Endothelial cell (in vitro differentiated cells): ENCODE results near the gene RNF220. TPM values are rescaled to one million over a fixed set of nuclear protein-coding genes. Genes with fewer than 3 reads are reported as not detected.

Experiments used
- DNase-seq: peaks from one replicate; pipeline ENCODE4 v3.0.0; 2021; ENCODE audit warnings: low spot score
- H3K27ac Mint-ChIP-seq: one replicate; pipeline ENCODE4 v1.8.0; 2021; ENCODE audit warnings: mixed read lengths, inconsistent platforms; ENCODE audit not compliant: unreplicated experiment
- H3K27me3 Mint-ChIP-seq: one replicate; pipeline ENCODE4 v1.8.0; 2021; ENCODE audit warnings: mild to moderate bottlenecking, moderate library complexity, mixed read lengths, inconsistent platforms; ENCODE audit not compliant: unreplicated experiment
- H3K36me3 Mint-ChIP-seq: one replicate; pipeline ENCODE4 v1.8.0; 2021; ENCODE audit warnings: mild to moderate bottlenecking, low read depth, mixed read lengths, inconsistent platforms; ENCODE audit not compliant: unreplicated experiment
- H3K4me1 Mint-ChIP-seq: one replicate; pipeline ENCODE4 v1.8.0; 2021; ENCODE audit warnings: mild to moderate bottlenecking, mixed read lengths, inconsistent platforms; ENCODE audit not compliant: unreplicated experiment
- H3K4me3 Mint-ChIP-seq: one replicate; pipeline ENCODE4 v1.8.0; 2021; ENCODE audit warnings: mild to moderate bottlenecking, mixed read lengths, inconsistent platforms; ENCODE audit not compliant: unreplicated experiment
- H3K9me3 Mint-ChIP-seq: one replicate; pipeline ENCODE4 v1.8.0; 2021; ENCODE audit warnings: mixed read lengths, inconsistent platforms; ENCODE audit not compliant: unreplicated experiment
- CTCF ChIP-seq: fragments of 200-600 bp; sonication (generic); IDR thresholded peaks from one replicate; pipeline ENCODE4 v1.5.0; 2021; ENCODE audit warnings: antibody characterized with exemption; ENCODE audit not compliant: unreplicated experiment
- total RNA-seq: library from RNA; stranded (reverse); fragmentation: NEBNext Ultra II Directional; extraction: Animal tissue kit (Norgen Biotek cat#: 25700); gene quantifications from one replicate; pipeline ENCODE4 v1.2.1, GENCODE V29; 2021; ENCODE audit not compliant: unreplicated experiment

RNF220 gene
- total RNA-seq, 1 donor from 2014 or later = 87.5 TPM

DNA sequence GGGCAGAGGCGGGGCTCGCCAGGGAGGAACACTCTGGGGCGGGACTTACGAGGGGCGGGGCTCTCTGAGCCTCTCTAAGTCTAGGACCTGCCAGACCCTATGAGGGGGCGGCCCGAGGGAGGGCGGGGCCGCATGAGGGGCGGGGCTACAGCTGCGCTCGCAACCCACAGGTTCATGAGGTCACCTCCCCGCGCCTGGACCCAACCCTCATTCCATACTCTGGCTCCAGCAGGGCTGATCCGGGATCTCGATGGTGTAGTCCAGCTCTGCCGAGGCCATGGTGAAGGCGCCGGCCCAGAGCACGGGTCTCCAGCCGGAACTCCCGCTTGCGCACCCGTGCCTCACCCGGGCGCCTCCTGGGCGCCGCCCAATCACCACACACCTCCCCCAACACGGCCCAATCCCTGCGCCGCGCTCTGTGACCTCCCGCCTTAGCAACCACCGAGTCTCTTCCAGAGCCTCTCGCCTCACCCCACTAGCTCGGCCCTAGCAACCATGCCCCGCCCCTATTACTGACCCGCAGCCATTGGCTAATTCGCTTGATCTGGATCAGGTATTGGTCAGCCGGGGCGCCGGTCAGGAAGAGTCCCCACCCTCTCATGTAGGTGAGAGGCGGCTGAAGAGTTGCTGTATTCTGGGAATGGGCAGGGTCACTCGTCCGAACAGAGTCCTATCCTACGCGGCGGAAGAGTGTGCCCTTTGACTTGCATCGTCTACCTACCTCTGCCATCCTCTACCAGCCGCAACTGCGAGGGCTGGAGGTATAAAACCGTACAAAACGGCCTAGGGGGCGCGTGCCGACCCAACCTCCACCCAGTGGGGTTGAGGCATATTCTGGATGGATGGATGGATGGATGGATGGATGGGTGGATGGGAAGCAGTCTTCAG, 269.3 kb downstream of the RNF220 start, which contains the start of the genes ARMH1 and TMEM53:
ARMH1 (plus strand) TSS at position 602 of the 888 bp plus-strand sequence. CDS start 14,984 bp downstream, outside the sequence.
TMEM53 (minus strand) TSS at position 369 of the 888 bp plus-strand sequence; CDS start at position 279, 90 bp downstream.
- no peaks in the 10 kb centered on the region for H3K9me3 Mint-ChIP-seq
- peak; percentile 95 for DNase-seq
- H3K4me1 Mint-ChIP-seq = peaks cover 42% of the 10 kb centered on the region
- peaks cover 12% of the 10 kb centered on the region for H3K27me3 Mint-ChIP-seq
- peak within 1 kb of the TSS; percentile 98 for H3K27ac Mint-ChIP-seq
- no peak for TF ChIP-seq CTCF
- H3K36me3 Mint-ChIP-seq = no peaks in the 10 kb centered on the region
- H3K4me3 Mint-ChIP-seq = peak within 1 kb of the TSS; percentile 93

- Mint-ChIP-seq H3K4me3 (peak overlapping the region; percentile 93), H3K36me3 (peaks cover 6% of the 10 kb centered on the region), H3K27me3 (peaks cover 13% of the 10 kb centered on the region), H3K9me3 (no peaks in the 10 kb centered on the region), H3K4me1 (peaks cover 41% of the 10 kb centered on the region), H3K27ac (peak overlapping the region; percentile 34)
- no peak for DNase-seq
- TF ChIP-seq CTCF = no peak
Observed at GRCh38 chr1:44675186-44675585, 270.1 kb downstream of the RNF220 start.

GRCh38 chr1:44676484-44677200, 271.6 kb downstream of the RNF220 start:
- H3K4me1 Mint-ChIP-seq = peaks cover 33% of the 10 kb centered on the region
- no peak for TF ChIP-seq CTCF
- peaks cover 16% of the 10 kb centered on the region for H3K27me3 Mint-ChIP-seq
- H3K4me3 Mint-ChIP-seq = no peak overlapping the region
- H3K36me3 Mint-ChIP-seq = peaks cover 6% of the 10 kb centered on the region
- H3K27ac Mint-ChIP-seq = no peak overlapping the region
- H3K9me3 Mint-ChIP-seq = no peaks in the 10 kb centered on the region
- DNase-seq = no peak

- Mint-ChIP-seq H3K9me3 (no peaks in the 10 kb centered on the region), H3K36me3 (peaks cover 6% of the 10 kb centered on the region), H3K4me3 (no peak overlapping the region), H3K4me1 (peaks cover 32% of the 10 kb centered on the region), H3K27ac (no peak overlapping the region), H3K27me3 (peaks cover 17% of the 10 kb centered on the region)
- peak; percentile 70 for TF ChIP-seq CTCF
- DNase-seq = no peak
Observed at GRCh38 chr1:44677201-44677766, 272.2 kb downstream of the RNF220 start.
